HCT116 (cell line): ENCODE measurements around the gene NKTR. TPM values are rescaled to one million over a fixed set of nuclear protein-coding genes. Genes with fewer than 3 reads are reported as not detected.

Experiments
- ATAC-seq: fragments of 200-7000 bp; cut with Tn5 transposase; 2 replicates; pipeline ENCODE4 v1.9.1; 2020; ENCODE audit warnings: mild to moderate bottlenecking, moderate library complexity
- BruUV-seq: library from RNA; stranded (reverse); fragments of 400-500 nt; replicated peaks from 2 replicates; lab custom pipeline; 2021; lab: Mats Ljungman, UMichigan
- CTCF ChIA-PET: fragments of 300-600 bp; sonication (Branson Sonifier 250); formaldehyde crosslinking; loops from one replicate; lab custom pipeline; 2021; ENCODE audit warnings: antibody characterized with exemption; lab: Charles Lee
- POLR2A ChIA-PET: fragments of 300-600, 350-600 bp; sonication (Branson Sonifier 250); formaldehyde crosslinking; loops from one replicate; lab custom pipeline; 2021; ENCODE audit warnings: antibody characterized with exemption; lab: Charles Lee
- RAD21 ChIA-PET, 2 experiments: fragments of 300-600 bp; sonication (Branson Sonifier 250); formaldehyde crosslinking; loops; one replicate each; lab custom pipeline; 2023; ENCODE audit warnings: low total read pairs in 2 of 2; ENCODE audit not compliant: uncharacterized antibody in 2 of 2, unreplicated experiment in 2 of 2, low non-redundant PET in 1 of 2; lab: Charles Lee
- DNase-seq: peaks from one replicate; pipeline ENCODE4 v3.0.0-alpha.2; 2010; ENCODE audit warnings: low read depth, low spot score
- H2AFZ ChIP-seq: fragments of 200-600 bp; shearing (Covaris generic), sonication (generic); 2 replicates; pipeline ENCODE4 v1.6.1; 2017; ENCODE audit warnings: low read depth, mixed run types, mixed read lengths, antibody characterized with exemption, low read length; ENCODE audit not compliant: poor library complexity, severe bottlenecking
- H3K27ac ChIP-seq: 2 replicates; pipeline ENCODE4 v1.5.1; 2012; ENCODE audit warnings: low read depth, low read length
- H3K27me3 ChIP-seq: fragments of 200-600 bp; sonication (generic); 2 replicates; pipeline ENCODE4 v1.6.1; 2016; ENCODE audit warnings: mixed run types, low read length, mixed read lengths; ENCODE audit not compliant: insufficient read depth
- H3K36me3 ChIP-seq, 2 experiments: fragments of 200-500 bp in 1 of 2; fragments of 200-600 bp in 1 of 2; sonication (Bioruptor generic) in 1 of 2; sonication (generic) in 1 of 2; 2 replicates each; pipeline versions ENCODE4 v1.5.1 to v1.6.1; 2014 to 2016; ENCODE audit warnings: low read length in 2 of 2, inconsistent platforms in 1 of 2, mixed read lengths in 1 of 2, mixed run types in 1 of 2; ENCODE audit not compliant: insufficient read depth in 2 of 2, control insufficient read depth in 1 of 2
- H3K4me1 ChIP-seq, 2 experiments: fragments of 200-600 bp in 1 of 2; sonication (generic) in 1 of 2; 2 replicates each; pipeline versions ENCODE4 v1.5.1 to v1.6.1; 2012 to 2017; ENCODE audit warnings: low read length in 2 of 2, inconsistent platforms in 1 of 2, mild to moderate bottlenecking in 1 of 2, mixed read lengths in 1 of 2, mixed run types in 1 of 2, moderate library complexity in 1 of 2; ENCODE audit not compliant: insufficient read depth in 2 of 2, control insufficient read depth in 1 of 2
- H3K4me2 ChIP-seq: fragments of 200-600 bp; sonication (generic); 2 replicates; pipeline ENCODE4 v1.6.1; 2017; ENCODE audit warnings: mixed run types, low read length, mixed read lengths
- H3K4me3 ChIP-seq, 2 experiments: fragments of 200-600 bp in 1 of 2; sonication (generic) in 1 of 2; replicated peaks in 1 of 2; 2 replicates each; pipeline ENCODE4 v1.5.1; 2011 to 2016; ENCODE audit warnings: low read length in 2 of 2, control low read depth in 1 of 2, low read depth in 1 of 2, mild to moderate bottlenecking in 1 of 2, mixed read lengths in 1 of 2, mixed run types in 1 of 2
- H3K79me2 ChIP-seq: fragments of 200-600 bp; sonication (generic); 2 replicates; pipeline ENCODE4 v1.6.1; 2017; ENCODE audit warnings: mild to moderate bottlenecking, mixed run types, low read length, moderate library complexity, mixed read lengths; ENCODE audit not compliant: insufficient read depth
- H3K9ac ChIP-seq: fragments of 200-600 bp; sonication (generic); 2 replicates; pipeline ENCODE4 v1.6.1; 2016; ENCODE audit warnings: low read length, mixed read lengths
- H3K9me2 ChIP-seq: fragments of 200-600 bp; sonication (generic), shearing (Covaris generic); 2 replicates; pipeline ENCODE4 v1.6.1; 2017; ENCODE audit warnings: mixed run types, mild to moderate bottlenecking, moderate library complexity; ENCODE audit not compliant: insufficient read depth
- H3K9me3 ChIP-seq, 2 experiments: fragments of 200-500 bp in 1 of 2; fragments of 200-600 bp in 1 of 2; sonication (Bioruptor generic) in 1 of 2; sonication (generic) in 1 of 2; 2 replicates each; pipeline ENCODE4 v1.6.1; 2014 to 2017; ENCODE audit warnings: low read length in 2 of 2, mixed read lengths in 2 of 2, inconsistent platforms in 1 of 2, low read depth in 1 of 2, mild to moderate bottlenecking in 1 of 2, mixed run types in 1 of 2, moderate library complexity in 1 of 2; ENCODE audit not compliant: control insufficient read depth in 1 of 2, insufficient read depth in 1 of 2
- H4K20me1 ChIP-seq: fragments of 200-600 bp; sonication (generic), shearing (Covaris generic); 2 replicates; pipeline ENCODE4 v1.6.1; 2017; ENCODE audit warnings: mixed run types, mild to moderate bottlenecking, moderate library complexity; ENCODE audit not compliant: insufficient read depth
- CBX3 ChIP-seq: IDR thresholded peaks from 2 replicates; pipeline ENCODE4 v1.6.1; 2012; ENCODE audit warnings: low read depth
- POLR2AphosphoS5 ChIP-seq: IDR thresholded peaks from 2 replicates; pipeline ENCODE4 v1.6.1; 2011; ENCODE audit warnings: mild to moderate bottlenecking, low read depth, low read length, moderate library complexity
- SIN3A ChIP-seq: IDR thresholded peaks from 2 replicates; pipeline ENCODE4 v1.6.1; 2012; ENCODE audit warnings: low read depth
- TCF7L2 ChIP-seq: IDR thresholded peaks from 2 replicates; pipeline ENCODE4 v1.7.0; 2011; ENCODE audit warnings: borderline replicate concordance, inconsistent platforms; ENCODE audit not compliant: insufficient read depth, insufficient read length; ENCODE audit errors: extremely low read depth
- YY1 ChIP-seq: IDR thresholded peaks from 2 replicates; pipeline ENCODE4 v1.6.1; 2011; ENCODE audit warnings: low read length, low read depth, moderate library complexity, mild to moderate bottlenecking; ENCODE audit not compliant: insufficient replicate concordance; ENCODE audit errors: extremely low read depth
- ZFX ChIP-seq: fragments of 450-650 bp; IDR thresholded peaks from 2 replicates; pipeline ENCODE4 v1.6.1; 2017
- intact Hi-C: fragments of 100-400 bp; cut with micrococcal nuclease; formaldehyde crosslinking; loops from 2 replicates; pipeline ENCODE4 v1.10.0; 2022
- total RNA-seq: library from RNA; stranded (reverse); gene quantifications from one replicate; pipeline ENCODE4 v1.2.1, GENCODE V29; 2021; ENCODE audit not compliant: unreplicated experiment
- TF ChIP-seq, protein P1 (sequence below): IDR thresholded peaks from 2 replicates; pipeline ENCODE4 v1.6.1; 2012; ENCODE audit warnings: low read depth

The NKTR gene
- total RNA-seq, 1 experiment from 2014 or later: 59.7 TPM

DNA sequence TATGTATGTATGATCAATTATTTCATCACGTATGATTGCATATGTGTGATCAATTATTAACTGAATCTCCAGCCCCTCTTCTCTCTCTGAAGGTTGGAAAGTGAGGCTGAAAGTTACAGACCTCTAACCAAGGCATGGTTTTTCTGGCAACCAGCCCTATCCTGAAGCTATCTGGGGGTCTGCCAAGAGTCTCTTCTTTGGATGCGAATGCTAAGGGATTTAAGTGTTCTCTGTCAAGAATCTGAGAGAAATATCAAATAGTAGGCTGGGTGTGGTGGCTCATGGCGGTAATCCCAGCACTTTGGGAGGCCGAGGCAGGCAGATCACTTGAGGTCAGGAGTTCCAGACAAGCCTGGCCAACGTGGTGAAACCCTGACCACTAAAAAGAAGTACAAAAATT, 8.1 kb downstream of the NKTR start:
- DNase-seq (no peak), ATAC-seq (no peak)
- Histone ChIP-seq H3K9me2 (no peaks in the 10 kb centered on the region), H4K20me1 (no peaks in the 10 kb centered on the region; the same call in 1 of the 2 replicates), H3K27me3 (no peaks in the 10 kb centered on the region), H3K9ac (no peak overlapping the region), H2AFZ (no peak overlapping the region), H3K4me2 (no peak overlapping the region), H3K4me3 (no peak overlapping the region), H3K79me2 (peaks cover 100% of the 10 kb centered on the region), H3K36me3 (peaks cover 3% of the 10 kb centered on the region in 2 experiments; a peak in 1 of 4 replicates), H3K9me3 (no peaks in the 10 kb centered on the region), H3K4me1 (peaks cover 3% of the 10 kb centered on the region in 2 experiments; a peak in 3 of 4 replicates), H3K27ac (no peak overlapping the region)
- POLR2A ChIA-PET: interaction anchor here (1.1 kb wide), 1 partner anchor 8 kb away, joined by 3 read pairs; the partner anchor contains the start of gene NKTR
- no peak for TF ChIP-seq YY1
- no peak for TF ChIP-seq TCF7L2
- TF ChIP-seq ZFX: no peak
- TF ChIP-seq, protein P1, sequence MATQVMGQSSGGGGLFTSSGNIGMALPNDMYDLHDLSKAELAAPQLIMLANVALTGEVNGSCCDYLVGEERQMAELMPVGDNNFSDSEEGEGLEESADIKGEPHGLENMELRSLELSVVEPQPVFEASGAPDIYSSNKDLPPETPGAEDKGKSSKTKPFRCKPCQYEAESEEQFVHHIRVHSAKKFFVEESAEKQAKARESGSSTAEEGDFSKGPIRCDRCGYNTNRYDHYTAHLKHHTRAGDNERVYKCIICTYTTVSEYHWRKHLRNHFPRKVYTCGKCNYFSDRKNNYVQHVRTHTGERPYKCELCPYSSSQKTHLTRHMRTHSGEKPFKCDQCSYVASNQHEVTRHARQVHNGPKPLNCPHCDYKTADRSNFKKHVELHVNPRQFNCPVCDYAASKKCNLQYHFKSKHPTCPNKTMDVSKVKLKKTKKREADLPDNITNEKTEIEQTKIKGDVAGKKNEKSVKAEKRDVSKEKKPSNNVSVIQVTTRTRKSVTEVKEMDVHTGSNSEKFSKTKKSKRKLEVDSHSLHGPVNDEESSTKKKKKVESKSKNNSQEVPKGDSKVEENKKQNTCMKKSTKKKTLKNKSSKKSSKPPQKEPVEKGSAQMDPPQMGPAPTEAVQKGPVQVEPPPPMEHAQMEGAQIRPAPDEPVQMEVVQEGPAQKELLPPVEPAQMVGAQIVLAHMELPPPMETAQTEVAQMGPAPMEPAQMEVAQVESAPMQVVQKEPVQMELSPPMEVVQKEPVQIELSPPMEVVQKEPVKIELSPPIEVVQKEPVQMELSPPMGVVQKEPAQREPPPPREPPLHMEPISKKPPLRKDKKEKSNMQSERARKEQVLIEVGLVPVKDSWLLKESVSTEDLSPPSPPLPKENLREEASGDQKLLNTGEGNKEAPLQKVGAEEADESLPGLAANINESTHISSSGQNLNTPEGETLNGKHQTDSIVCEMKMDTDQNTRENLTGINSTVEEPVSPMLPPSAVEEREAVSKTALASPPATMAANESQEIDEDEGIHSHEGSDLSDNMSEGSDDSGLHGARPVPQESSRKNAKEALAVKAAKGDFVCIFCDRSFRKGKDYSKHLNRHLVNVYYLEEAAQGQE: no peak
- TF ChIP-seq CBX3: no peak
- no peak for TF ChIP-seq SIN3A
- TF ChIP-seq POLR2AphosphoS5: no peak
- CTCF ChIA-PET: interaction anchor here (1.5 kb wide), 1 partner anchor 8 kb away, joined by 4 read pairs; the partner anchor contains the start of gene NKTR
- no TSS peak for BruUV-seq
- intact Hi-C loops: no loop called here
- RAD21 ChIA-PET: no interaction called here
